Thymus (tissue), 11 donors: ENCODE data around the gene JADE1. TPM values are rescaled to one million over a fixed set of nuclear protein-coding genes. Genes with fewer than 3 reads are reported as not detected.

Source experiments
- DNase-seq, 9 donors: peaks; one replicate each; pipeline ENCODE4 v3.0.0-alpha.2; 2013; ENCODE audit warnings: low spot score in 9 of 9, low read depth in 6 of 9, missing footprints in 1 of 9
- H3K27ac ChIP-seq, 2 donors: one replicate each; pipeline ENCODE4 v1.5.1; 2013; ENCODE audit warnings: control low read depth in 1 of 2, low read depth in 1 of 2, low read length in 1 of 2, mild to moderate bottlenecking in 1 of 2, moderate library complexity in 1 of 2
- H3K27me3 ChIP-seq, 2 donors: one replicate each; pipeline ENCODE4 v1.5.1; 2013; ENCODE audit warnings: low read length in 1 of 2; ENCODE audit not compliant: control insufficient read depth in 2 of 2, insufficient read depth in 1 of 2
- H3K36me3 ChIP-seq, 2 donors: one replicate each; pipeline ENCODE4 v1.5.1; 2013; ENCODE audit warnings: low read length in 1 of 2, mild to moderate bottlenecking in 1 of 2, moderate library complexity in 1 of 2; ENCODE audit not compliant: control insufficient read depth in 2 of 2, insufficient read depth in 2 of 2
- H3K4me1 ChIP-seq, 2 donors: one replicate each; pipeline ENCODE4 v1.5.1; 2013; ENCODE audit warnings: low read length in 2 of 2; ENCODE audit not compliant: control insufficient read depth in 2 of 2, insufficient read depth in 2 of 2
- H3K4me3 ChIP-seq, 2 donors: one replicate each; pipeline ENCODE4 v1.5.1; 2013; ENCODE audit warnings: low read length in 2 of 2, control low read depth in 1 of 2, mild to moderate bottlenecking in 1 of 2
- H3K9me3 ChIP-seq, 2 donors: one replicate each; pipeline ENCODE4 v1.5.1; 2013; ENCODE audit warnings: low read length in 1 of 2, mild to moderate bottlenecking in 1 of 2; ENCODE audit not compliant: control insufficient read depth in 2 of 2, insufficient read depth in 1 of 2
- WGBS: extraction: QIAGEN DNeasy Blood & Tissue Kit; methylation state at CpG from one replicate; pipeline ENCODE4 v1.1.7; 2013; 5-methylcytosine and 5-hydroxymethylcytosine counted together
- polyA plus RNA-seq: library from polyadenylated mRNA; stranded (reverse); fragments of 200-250 nt; gene quantifications from one replicate; pipeline ENCODE4 v1.2.3, GENCODE V29; 2013
- total RNA-seq: library from RNA; stranded (reverse); fragments of 120-200 nt; gene quantifications from one replicate; pipeline ENCODE4 v1.2.4, GENCODE V29; 2013
- donor health status: healthy.

JADE1 gene
- total and polyA plus RNA-seq, 2 donors, result 16.2 to 18.6 TPM

GRCh38 chr4:128802680-128803628 lies 6.5 kb upstream of the JADE1 start:
- no peaks in the 10 kb centered on the region for H3K4me1 ChIP-seq
- H3K4me3 ChIP-seq, result no peak overlapping the region
- H3K27me3 ChIP-seq, result no peaks in the 10 kb centered on the region
- H3K27ac ChIP-seq, result no peak overlapping the region
- no peak for DNase-seq
- 91% methylated on average over 9 of the region's 9 CpGs for WGBS
- H3K9me3 ChIP-seq, result no peaks in the 10 kb centered on the region
- no peaks in the 10 kb centered on the region for H3K36me3 ChIP-seq

- 93% methylated on average over 2 of the region's 2 CpGs for WGBS
- no peak overlapping the region for H3K27ac ChIP-seq
These were observed 5.7 kb upstream of the JADE1 start for GRCh38 chr4:128803783-128804182.

GRCh38 chr4:128810331-128810870 lies 901 bp downstream of the JADE1 start:
- H3K4me3 ChIP-seq, result peak overlapping the region; percentile 84 to 91
- DNase-seq, result peak; percentile 13 to 67 (median 34)
- peak overlapping the region; percentile 96 to 98 for H3K27ac ChIP-seq
- H3K36me3 ChIP-seq, result no peaks in the 10 kb centered on the region
- under 1% methylated on average over 16 of the region's 16 CpGs for WGBS
- no peaks in the 10 kb centered on the region for H3K27me3 ChIP-seq
- H3K4me1 ChIP-seq, result peaks cover 0 to 13% of the 10 kb centered on the region in 2 donors
- H3K9me3 ChIP-seq, result no peaks in the 10 kb centered on the region

More at GRCh38 chr4:128803783-128804182, 5.7 kb upstream of the JADE1 start:
- H3K36me3 ChIP-seq, result no peaks in the 10 kb centered on the region
- no peaks in the 10 kb centered on the region for H3K9me3 ChIP-seq
- no peaks in the 10 kb centered on the region for H3K4me1 ChIP-seq
- no peaks in the 10 kb centered on the region for H3K27me3 ChIP-seq
- DNase-seq, result no peak
- no peak overlapping the region for H3K4me3 ChIP-seq

- H3K27ac ChIP-seq, result peak overlapping the region; percentile 96 to 98
- H3K9me3 ChIP-seq, result no peaks in the 10 kb centered on the region
- DNase-seq, result peak; percentile 55 to 93 (median 81)
- no peaks in the 10 kb centered on the region for H3K36me3 ChIP-seq
- under 1% methylated on average over 50 of the region's 50 CpGs for WGBS
- H3K4me1 ChIP-seq, result peaks cover 0 to 13% of the 10 kb centered on the region in 2 donors
- H3K4me3 ChIP-seq, result peak overlapping the region; percentile 84 to 91
- H3K27me3 ChIP-seq, result no peaks in the 10 kb centered on the region
These were observed 1.5 kb downstream of the JADE1 start for GRCh38 chr4:128810871-128811570.

- DNase-seq, result peak; percentile 53 to 86 (median 69)
- Histone ChIP-seq H3K9me3 (no peaks in the 10 kb centered on the region), H3K36me3 (peaks cover 0 to 6% of the 10 kb centered on the region in 2 donors), H3K4me1 (peaks cover 0 to 13% of the 10 kb centered on the region in 2 donors), H3K4me3 (peak overlapping the region; percentile 84 to 91), H3K27me3 (no peaks in the 10 kb centered on the region), H3K27ac (peak overlapping the region; percentile 96 to 98)
- under 1% methylated on average over 122 of the region's 123 CpGs for WGBS
These were observed 2.3 kb downstream of the JADE1 start for GRCh38 chr4:128811571-128812441.

GRCh38 chr4:128812442-128813235 lies 3.1 kb downstream of the JADE1 start:
- H3K4me1 ChIP-seq, result peaks cover 0 to 17% of the 10 kb centered on the region in 2 donors
- no peaks in the 10 kb centered on the region for H3K27me3 ChIP-seq
- under 1% methylated on average over 33 of the region's 33 CpGs for WGBS
- peak in 8 of 9 donors; percentile 22 to 82 (median 56) for DNase-seq
- H3K4me3 ChIP-seq, result peak overlapping the region; percentile 84 to 91
- peaks cover 0 to 13% of the 10 kb centered on the region in 2 donors for H3K36me3 ChIP-seq
- H3K9me3 ChIP-seq, result no peaks in the 10 kb centered on the region
- H3K27ac ChIP-seq, result peak overlapping the region; percentile 89 to 96

- Histone ChIP-seq H3K4me1 (peaks cover 0 to 17% of the 10 kb centered on the region in 2 donors), H3K9me3 (no peaks in the 10 kb centered on the region), H3K27me3 (no peaks in the 10 kb centered on the region), H3K36me3 (peaks cover 5 to 24% of the 10 kb centered on the region in 2 donors), H3K27ac (peak overlapping the region in 1 of 2 donors; percentile 14), H3K4me3 (no peak overlapping the region)
- DNase-seq, result no peak
- 98% methylated on average over 5 of the region's 5 CpGs for WGBS
These were observed 4.5 kb downstream of the JADE1 start for GRCh38 chr4:128813965-128814364.

- DNase-seq, result no peak
- peaks cover 5 to 36% of the 10 kb centered on the region in 2 donors for H3K36me3 ChIP-seq
- WGBS, result 98% methylated on average over 4 of the region's 4 CpGs
- no peak overlapping the region for H3K27ac ChIP-seq
- H3K27me3 ChIP-seq, result no peaks in the 10 kb centered on the region
- no peaks in the 10 kb centered on the region for H3K9me3 ChIP-seq
- peaks cover 0 to 8% of the 10 kb centered on the region in 2 donors for H3K4me1 ChIP-seq
- no peak overlapping the region for H3K4me3 ChIP-seq
These were observed 8.9 kb downstream of the JADE1 start for GRCh38 chr4:128818442-128818841.
